Smooth muscle cell (in vitro differentiated cells): ENCODE measurements around the gene SMAP1. TPM values are rescaled to one million over a fixed set of nuclear protein-coding genes. Genes with fewer than 3 reads are reported as not detected.

Experiments used
- DNase-seq: peaks from one replicate; lab custom pipeline; 2025; ENCODE audit not compliant: unreplicated experiment; lab: John Stamatoyannopoulos, UW
- H2AFZ ChIP-seq: fragments of 200-600 bp; sonication (generic); 2 replicates; pipeline ENCODE4 v1.6.0; 2016; ENCODE audit warnings: antibody characterized with exemption, low read depth, mild to moderate bottlenecking
- H3F3A ChIP-seq: fragments of 200-600 bp; sonication (generic); 2 replicates; pipeline ENCODE4 v1.6.0; 2017; ENCODE audit warnings: antibody characterized with exemption, low read depth
- H3K27ac ChIP-seq: fragments of 200-600 bp; sonication (generic); 2 replicates; pipeline ENCODE4 v1.5.1; 2016; ENCODE audit warnings: low read depth, mild to moderate bottlenecking
- H3K27me3 ChIP-seq: fragments of 200-600 bp; sonication (generic); 2 replicates; pipeline ENCODE4 v1.6.1; 2016; ENCODE audit warnings: low read depth, mild to moderate bottlenecking
- H3K36me3 ChIP-seq: fragments of 200-600 bp; sonication (generic); 2 replicates; pipeline ENCODE4 v1.5.1; 2016; ENCODE audit warnings: low read depth
- H3K4me1 ChIP-seq: fragments of 200-600 bp; sonication (generic); 2 replicates; pipeline ENCODE4 v1.5.1; 2016; ENCODE audit warnings: low read depth
- H3K4me2 ChIP-seq: fragments of 200-600 bp; sonication (generic); 2 replicates; pipeline ENCODE4 v1.6.0; 2016; ENCODE audit warnings: mild to moderate bottlenecking
- H3K4me3 ChIP-seq: fragments of 200-600 bp; sonication (generic); 2 replicates; pipeline ENCODE4 v1.5.1; 2016; ENCODE audit warnings: mild to moderate bottlenecking
- H3K79me2 ChIP-seq: fragments of 200-600 bp; sonication (generic); 2 replicates; pipeline ENCODE4 v1.6.0; 2016; ENCODE audit warnings: low read depth, mild to moderate bottlenecking
- H3K9ac ChIP-seq: fragments of 200-600 bp; sonication (generic); 2 replicates; pipeline ENCODE4 v1.6.0; 2016; ENCODE audit warnings: low read depth
- H3K9me3 ChIP-seq: fragments of 200-600 bp; sonication (generic); replicated peaks from 2 replicates; pipeline ENCODE4 v1.5.1; 2016; ENCODE audit warnings: low read depth
- H4K20me1 ChIP-seq: fragments of 200-600 bp; sonication (generic); 2 replicates; pipeline ENCODE4 v1.6.0; 2016; ENCODE audit warnings: low read depth
- CTCF ChIP-seq: fragments of 200-600 bp; sonication (generic); IDR thresholded peaks from 2 replicates; pipeline ENCODE4 v1.5.1; 2017; ENCODE audit warnings: borderline replicate concordance, mild to moderate bottlenecking, antibody characterized with exemption; ENCODE audit not compliant: insufficient read depth, poor library complexity, severe bottlenecking
- WGBS: methylation state at CpG from one replicate; pipeline ENCODE4 v1.1.7; 2016; ENCODE audit warnings: low lambda C conversion rate; 5-methylcytosine and 5-hydroxymethylcytosine counted together
- polyA plus RNA-seq: library from polyadenylated mRNA; unstranded; fragments of >200 nt; fragmentation: Nextera tagmentation; extraction: Ambion mirVana; gene quantifications from 2 replicates; pipeline ENCODE4 v1.2.1, GENCODE V29; 2016
- total RNA-seq: library from RNA; depleted of rRNA; stranded (reverse); fragments of >200 nt; gene quantifications from 2 replicates; pipeline ENCODE4 v1.2.3, GENCODE V29; 2014

SMAP1 gene
- total and polyA plus RNA-seq, 2 experiments from 2014 or later = 21.7 to 39.8 TPM

GRCh38 chr6:70903665-70904452 lies 236.2 kb downstream of the SMAP1 start:
- Histone ChIP-seq H3K79me2 (no peaks in the 10 kb centered on the region), H3K27ac (no peak overlapping the region), H4K20me1 (no peaks in the 10 kb centered on the region), H2AFZ (no peak overlapping the region), H3K4me1 (no peaks in the 10 kb centered on the region), H3K4me2 (no peak overlapping the region), H3K36me3 (no peaks in the 10 kb centered on the region), H3K9me3 (no peaks in the 10 kb centered on the region), H3K4me3 (no peak overlapping the region), H3K9ac (no peak overlapping the region), H3F3A (no peaks in the 10 kb centered on the region), H3K27me3 (peaks cover 6% of the 10 kb centered on the region)
- no peak for DNase-seq
- WGBS = 62% methylated on average over 2 of the region's 2 CpGs
- TF ChIP-seq CTCF = no peak

GRCh38 chr6:70905742-70906141 lies 238.1 kb downstream of the SMAP1 start:
- H3F3A ChIP-seq = no peaks in the 10 kb centered on the region
- no peak overlapping the region for H2AFZ ChIP-seq
- no peak overlapping the region for H3K4me3 ChIP-seq
- H3K4me1 ChIP-seq = no peaks in the 10 kb centered on the region
- H4K20me1 ChIP-seq = no peaks in the 10 kb centered on the region
- H3K79me2 ChIP-seq = no peaks in the 10 kb centered on the region
- no peak overlapping the region for H3K27ac ChIP-seq
- peaks cover 7% of the 10 kb centered on the region for H3K27me3 ChIP-seq
- TF ChIP-seq CTCF = no peak
- no peaks in the 10 kb centered on the region for H3K36me3 ChIP-seq
- H3K4me2 ChIP-seq = no peak overlapping the region
- DNase-seq = no peak
- H3K9me3 ChIP-seq = no peaks in the 10 kb centered on the region
- WGBS = 81% methylated on average over 1 of the region's 1 CpG
- no peak overlapping the region for H3K9ac ChIP-seq

Other genes starting within 250 kb of the SMAP1 start
- gene SDHAF4, start 101.0 kb upstream of the SMAP1 start, total RNA-seq = 11.9 and 13.7 TPM in 2 replicates
- 16.6 and 18.6 TPM in 2 replicates for gene SDHAF4, start 101.0 kb upstream of the SMAP1 start, polyA plus RNA-seq